Renal cortical epithelial cell (primary cell): ENCODE measurements around the gene ANKRD11. TPM values are rescaled to one million over a fixed set of nuclear protein-coding genes. Genes with fewer than 3 reads are reported as not detected.
"Not testable (repeated sequence)": the region's sequence is repeated elsewhere in the genome, so short reads cannot be mapped to it uniquely, and the experiment has no call there.

ENCODE experiments used
- DNase-seq: peaks from one replicate; pipeline ENCODE4 v3.0.0-alpha.2; 2011; ENCODE audit warnings: low read depth
- total RNA-seq: library from RNA; depleted of rRNA; stranded (reverse); fragments of >200 nt; gene quantifications from 2 replicates; pipeline ENCODE4 v1.2.3, GENCODE V29; 2014

ANKRD11 gene
- total RNA-seq, 1 donor from 2014 or later: 96.9 TPM

GRCh38 chr16:89268987-89269735 lies 221.2 kb downstream of the ANKRD11 start:
- no peak for DNase-seq

DNA sequence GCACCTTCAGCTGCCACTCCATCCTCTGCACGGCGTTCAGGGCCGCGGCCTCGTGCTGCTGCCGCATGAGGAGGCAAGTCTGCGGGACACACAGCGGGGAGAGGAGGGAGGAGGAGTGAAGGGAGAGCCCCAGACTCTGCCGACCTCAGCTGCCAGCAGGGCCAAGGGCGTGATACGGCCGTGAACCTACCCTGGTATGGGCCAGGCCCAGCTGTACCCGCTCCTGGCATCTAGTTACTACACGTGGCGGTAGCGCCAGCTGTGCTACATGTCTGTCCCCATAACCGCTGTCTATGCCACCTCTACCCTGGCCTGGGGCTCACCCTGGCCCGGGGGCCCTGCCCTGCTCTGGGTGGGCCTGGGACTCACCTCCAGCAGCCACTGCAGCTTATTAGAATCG lies 221.8 kb downstream of the ANKRD11 start:
- no peak for DNase-seq

DNA sequence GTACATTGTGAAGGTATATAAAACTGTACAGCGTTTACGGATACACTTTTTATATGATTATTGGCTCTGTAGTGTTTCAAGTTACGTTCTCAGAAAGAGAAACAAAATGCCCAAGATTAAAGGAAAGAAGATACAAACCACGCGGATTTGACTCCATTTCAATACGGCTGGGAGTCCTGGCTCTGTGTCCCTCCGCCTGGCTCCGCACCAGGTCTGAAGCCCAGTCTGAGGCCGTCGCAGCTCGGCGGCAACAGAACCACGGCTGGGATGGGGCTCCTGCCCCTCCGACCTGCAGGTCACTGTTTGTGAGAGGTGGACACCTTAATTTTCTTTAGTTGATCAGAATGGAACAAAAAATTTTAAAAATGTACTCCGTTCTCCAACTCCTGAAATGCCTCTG lies 222.6 kb downstream of the ANKRD11 start:
- not testable (repeated sequence) for DNase-seq

GRCh38 chr16:89266521-89267134 lies 223.7 kb downstream of the ANKRD11 start:
- DNase-seq: no peak

DNA sequence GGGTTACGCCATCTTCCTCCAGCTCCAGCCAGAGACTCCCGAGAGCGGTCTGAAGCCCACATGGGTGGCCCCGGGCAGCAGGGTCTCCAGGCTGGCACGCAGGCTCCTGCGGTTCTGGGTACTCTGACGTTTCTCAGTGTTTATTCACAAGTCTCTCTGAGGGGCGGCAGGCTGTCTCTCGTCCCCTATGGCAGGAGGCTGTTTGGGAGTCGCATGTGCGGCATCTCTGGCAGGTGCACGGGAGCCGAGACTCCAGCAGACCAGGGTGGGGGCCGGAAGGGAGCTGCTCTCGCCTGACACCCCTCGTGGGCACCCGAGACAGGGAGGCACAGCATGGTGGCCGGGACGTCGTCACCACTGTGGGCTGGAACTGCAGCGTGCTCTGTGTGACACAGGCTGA lies 224.7 kb downstream of the ANKRD11 start:
- no peak for DNase-seq

DNA sequence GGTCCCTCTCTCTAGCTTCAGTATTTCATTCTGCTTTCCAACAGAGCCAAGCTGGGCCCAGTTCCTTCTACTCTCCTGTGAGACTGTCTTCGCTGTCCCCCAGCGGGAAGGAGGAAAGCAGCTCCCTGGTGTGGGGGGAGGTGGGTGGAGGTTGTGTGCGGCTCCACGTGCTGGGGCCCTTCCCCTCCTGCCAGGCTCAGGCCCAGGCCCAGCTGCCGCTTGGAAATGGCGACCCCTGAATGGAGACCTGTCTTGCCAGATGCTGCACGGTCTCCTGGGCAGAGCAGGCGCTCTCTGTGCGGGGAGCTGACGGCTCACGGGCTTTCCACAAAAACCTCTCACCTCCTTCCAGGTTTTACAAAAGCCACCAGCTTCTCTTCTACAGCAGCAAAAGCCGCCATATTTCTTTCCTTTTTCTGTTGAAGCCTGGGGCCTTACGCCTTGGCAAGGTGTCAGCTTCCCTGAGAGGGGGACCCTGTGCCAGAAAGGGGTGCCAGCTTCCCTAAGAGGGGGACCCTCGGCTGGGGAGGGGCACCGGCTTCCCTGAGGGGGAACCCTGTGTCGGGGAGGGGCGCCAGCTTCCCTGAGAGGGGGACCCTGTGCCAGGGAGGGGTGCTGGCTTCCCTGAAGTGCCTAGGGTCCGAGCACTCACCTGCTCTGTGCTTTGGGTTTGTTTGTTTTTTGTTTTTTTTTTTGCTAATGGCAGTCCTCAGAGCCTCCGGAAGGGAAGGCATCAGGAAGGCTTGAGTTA lies 225.4 kb downstream of the ANKRD11 start:
- no peak for DNase-seq

DNA sequence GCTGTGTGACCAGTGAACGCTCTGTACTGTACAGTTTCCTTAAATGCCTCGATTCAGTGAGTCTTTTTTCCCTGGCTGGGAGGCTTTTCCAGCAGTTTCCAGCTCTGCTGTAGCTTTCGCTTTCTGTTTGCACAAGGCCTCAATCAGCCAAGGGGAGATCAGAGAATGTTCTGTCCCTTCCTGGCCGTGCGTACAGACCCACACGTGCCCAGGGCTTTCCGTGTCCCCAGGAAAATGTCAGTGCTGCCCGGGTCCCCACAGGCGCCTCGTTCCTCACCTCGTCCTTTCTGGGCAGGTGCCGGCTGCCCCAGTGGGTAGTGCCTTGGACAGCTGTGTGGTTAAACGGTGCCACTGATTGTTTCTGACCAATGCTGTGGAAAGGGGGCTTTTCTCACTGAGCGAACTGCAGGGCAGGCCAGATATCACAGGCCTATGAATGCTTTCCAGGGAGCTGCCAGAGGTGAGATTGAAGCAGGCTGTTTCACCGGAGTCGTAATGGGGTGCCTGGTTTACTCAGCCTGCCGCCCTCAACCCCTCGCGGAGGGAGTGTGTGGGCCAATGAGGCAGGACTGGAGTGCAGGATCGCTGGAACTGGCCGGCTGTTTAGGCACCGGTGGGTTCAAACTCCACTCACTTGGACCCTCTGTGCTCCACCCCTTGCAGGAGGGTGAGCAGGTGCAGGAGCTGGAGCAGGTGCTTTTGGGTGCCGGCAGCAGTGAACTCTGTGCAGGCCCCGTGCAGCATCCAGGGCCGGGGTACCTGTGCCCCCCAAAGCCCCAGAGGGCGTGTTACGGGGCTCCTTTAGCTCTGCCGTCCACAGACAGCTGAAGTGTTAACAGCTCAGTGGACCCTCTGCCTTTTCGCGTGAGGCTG lies 228.4 kb downstream of the ANKRD11 start:
- DNase-seq: no peak

GRCh38 chr16:89259901-89260300 lies 230.5 kb downstream of the ANKRD11 start:
- not testable (repeated sequence) for DNase-seq

GRCh38 chr16:89257757-89258465 lies 232.4 kb downstream of the ANKRD11 start:
- no peak for DNase-seq

DNA sequence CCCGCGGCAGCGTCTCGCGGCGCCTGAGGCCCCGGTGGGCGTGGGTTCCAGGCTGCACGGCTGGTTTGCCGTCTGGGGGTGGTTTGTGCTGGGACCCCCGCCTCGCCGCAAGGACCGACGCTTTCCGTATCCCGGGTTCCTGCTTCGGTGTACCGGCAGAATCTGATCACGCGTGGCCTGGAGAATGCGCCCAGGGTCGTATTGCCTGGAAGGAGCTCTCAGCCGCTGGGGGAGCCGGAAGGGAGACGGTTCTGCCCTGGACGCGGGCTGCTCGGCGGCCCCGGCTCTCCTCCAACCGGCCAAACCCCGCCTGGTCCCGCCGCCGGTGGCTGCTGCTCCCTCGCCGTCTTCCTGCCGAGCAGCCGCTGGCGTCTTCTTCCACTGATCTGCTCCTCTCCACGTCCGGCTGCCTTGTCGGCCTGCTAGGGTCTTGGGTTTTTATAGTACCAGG lies 233.1 kb downstream of the ANKRD11 start:
- DNase-seq: no peak

- peak; percentile 24 for DNase-seq
Observed at GRCh38 chr16:89256651-89257254, 233.6 kb downstream of the ANKRD11 start.

DNA sequence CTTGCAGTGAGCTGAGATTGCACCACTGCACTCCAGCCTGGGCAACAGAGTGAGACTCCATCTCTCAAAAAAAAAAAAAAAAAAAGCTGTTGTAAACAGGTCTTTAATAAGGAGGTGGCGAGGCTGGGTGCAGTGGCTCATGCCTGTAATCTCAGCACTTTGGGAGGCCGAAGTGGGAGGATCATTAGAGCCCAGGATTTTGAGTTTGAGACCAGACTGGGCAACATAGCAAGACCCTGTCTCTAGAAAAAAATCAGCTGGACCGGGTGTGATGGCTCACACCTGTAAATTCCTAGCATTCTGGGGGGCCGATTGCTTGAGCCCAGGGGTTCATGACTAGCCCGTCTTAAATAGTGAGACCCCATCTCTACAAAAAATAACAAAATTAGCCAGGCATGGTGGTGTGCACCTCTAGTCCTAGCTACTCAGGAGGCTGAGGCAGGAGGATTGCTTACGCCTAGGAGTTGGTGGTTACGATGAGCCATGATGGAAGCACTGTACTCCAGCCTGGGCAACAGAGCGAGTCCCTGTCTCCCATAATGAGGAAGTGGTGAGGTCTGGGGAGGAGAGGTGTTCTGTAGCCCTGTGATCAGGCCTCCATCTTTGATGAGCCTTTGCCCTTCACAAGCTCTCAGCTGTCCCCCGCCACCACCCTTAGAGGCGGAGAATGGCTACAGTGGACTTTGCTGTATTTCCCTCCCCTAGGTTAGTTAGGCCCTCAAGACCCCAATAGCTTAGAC lies 236.6 kb downstream of the ANKRD11 start:
- no peak for DNase-seq

DNA sequence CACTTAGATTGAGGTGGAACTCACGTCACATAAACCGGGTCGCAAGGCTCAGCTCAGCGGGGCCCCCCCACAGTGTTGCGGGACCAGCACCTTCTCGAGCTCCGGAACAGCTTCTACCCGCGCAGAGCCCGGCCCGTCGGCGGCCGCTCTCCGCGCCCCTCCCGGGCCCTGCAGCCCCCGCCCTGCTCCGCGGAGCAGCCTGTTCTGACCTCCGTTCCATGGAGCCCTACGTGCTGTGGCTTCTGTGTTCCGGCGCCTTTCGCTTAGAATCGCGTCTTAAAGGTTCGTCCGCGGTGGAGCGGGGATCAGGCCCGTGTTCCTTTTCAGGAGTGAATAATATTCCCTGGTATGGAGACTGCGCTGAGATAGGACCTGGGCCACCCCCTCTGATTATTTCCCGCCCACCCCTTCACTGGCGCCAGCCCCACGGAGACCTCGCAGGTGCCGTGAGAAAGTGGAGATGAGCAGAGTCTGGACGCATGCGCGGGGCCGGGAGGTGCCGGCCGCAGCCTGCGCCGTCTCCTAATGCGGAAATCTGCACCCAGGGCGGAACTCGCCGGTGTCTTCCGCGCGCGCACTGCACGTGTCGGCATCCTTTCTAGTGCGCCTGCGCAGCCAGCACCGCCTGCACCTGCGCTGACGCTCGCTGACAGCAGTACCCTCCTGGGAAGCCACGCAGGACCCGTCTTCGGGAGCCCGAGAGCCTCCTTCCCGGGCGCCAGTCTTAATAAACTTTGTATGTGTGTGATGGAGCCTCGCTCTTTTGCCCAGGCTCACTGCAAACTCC lies 242.0 kb downstream of the ANKRD11 start:
- no peak for DNase-seq

DNA sequence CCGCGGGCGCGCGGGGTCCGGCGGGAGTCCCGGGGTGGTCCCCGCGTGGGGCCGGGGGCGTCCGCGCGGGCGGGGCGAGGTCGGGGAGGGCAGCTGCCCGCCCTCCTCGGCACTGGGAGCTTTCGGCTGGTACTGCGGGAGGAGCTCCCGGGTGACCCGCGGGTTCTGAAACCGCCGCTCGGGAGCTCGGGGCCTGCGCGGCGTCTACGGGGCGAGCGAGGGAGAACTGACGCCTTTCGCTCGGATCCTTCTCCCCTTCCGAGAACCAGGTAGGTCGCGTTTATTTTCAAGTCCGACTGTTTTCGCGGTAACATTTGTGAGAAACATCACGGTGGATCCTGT lies 242.7 kb downstream of the ANKRD11 start:
- not testable (repeated sequence) for DNase-seq

- peak; percentile 8 for DNase-seq
Observed at GRCh38 chr16:89246903-89247733, 243.2 kb downstream of the ANKRD11 start.

DNA sequence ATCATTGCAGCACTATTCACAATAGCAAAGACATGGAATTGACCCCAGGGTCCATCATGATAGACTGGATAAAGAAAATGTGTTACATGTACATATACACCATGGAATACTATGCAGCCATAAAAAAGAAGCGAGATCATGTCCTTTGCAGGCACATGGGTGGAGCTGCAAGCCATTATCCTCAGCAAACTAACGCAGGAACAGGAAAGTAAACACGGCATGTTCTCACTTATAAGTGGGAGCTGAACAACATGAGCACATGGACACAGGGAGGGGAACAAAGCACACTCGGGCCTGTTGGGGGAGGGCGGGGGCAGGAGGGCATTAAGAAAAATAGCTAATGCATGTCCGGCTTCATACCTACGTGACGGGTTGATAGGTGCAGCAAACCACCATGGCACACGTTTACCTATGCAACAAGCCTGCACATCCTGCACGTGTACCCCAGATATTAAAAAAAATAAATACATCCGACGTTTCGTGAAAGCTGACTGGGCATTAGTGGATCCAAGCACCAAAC lies 243.9 kb downstream of the ANKRD11 start:
- no peak for DNase-seq

GRCh38 chr16:89244754-89245153 lies 245.6 kb downstream of the ANKRD11 start:
- DNase-seq: no peak

- not testable (repeated sequence) for DNase-seq
Observed at GRCh38 chr16:89244264-89244663, 246.1 kb downstream of the ANKRD11 start.
